Breast epithelium (tissue), 3 donors: ENCODE data around the gene NOX5.

Experiments used
- CTCF ChIP-seq, 3 donors: fragments of 450-650 bp; IDR thresholded peaks; one replicate each; pipeline ENCODE4 v1.5.1; 2016 to 2017; ENCODE audit warnings: antibody characterized with exemption in 3 of 3, mild to moderate bottlenecking in 3 of 3, moderate library complexity in 3 of 3
- POLR2AphosphoS5 ChIP-seq, 3 donors: sonication (generic); formaldehyde crosslinking; IDR thresholded peaks; one replicate each; pipeline ENCODE4 v1.6.1; 2017; ENCODE audit warnings: antibody characterized with exemption in 3 of 3

- no peak for TF ChIP-seq POLR2AphosphoS5 (IDR thresholded peaks at IDR 0.05)
- TF ChIP-seq CTCF (IDR thresholded peaks at IDR 0.05) = no peak
Observed at GRCh38 chr15:69059557-69059943, 45.1 kb downstream of the NOX5 start.
